BJ (cell line): ENCODE measurements around the gene KCNG1. TPM values are rescaled to one million over a fixed set of nuclear protein-coding genes. Genes with fewer than 3 reads are reported as not detected.

Experiments
- CTCF ChIA-PET: fragments of 350-600 bp; formaldehyde crosslinking; extraction: SDS; loops from one replicate; lab custom pipeline; 2021; ENCODE audit warnings: antibody characterized with exemption, inconsistent platforms; lab: Yijun Ruan, JAX
- POLR2A ChIA-PET: fragments of 300-600 bp; sonication (Branson Sonifier 250); formaldehyde crosslinking; extraction: SDS; loops from one replicate; lab custom pipeline; 2021; ENCODE audit warnings: antibody characterized with exemption; lab: Charles Lee
- DNase-seq: peaks from one replicate; pipeline ENCODE4 v3.0.0-alpha.2; 2011; ENCODE audit warnings: low read depth
- H3K27me3 ChIP-seq: 2 replicates; pipeline ENCODE4 v1.6.0; 2011; ENCODE audit warnings: low read length; ENCODE audit not compliant: control insufficient read depth, insufficient read depth
- H3K36me3 ChIP-seq: 2 replicates; pipeline ENCODE4 v1.5.1; 2011; ENCODE audit warnings: low read length; ENCODE audit not compliant: control insufficient read depth, insufficient read depth
- H3K4me3 ChIP-seq: 2 replicates; pipeline ENCODE4 v1.5.1; 2011; ENCODE audit warnings: low read depth, mild to moderate bottlenecking, control low read depth, low read length
- CTCF ChIP-seq: IDR thresholded peaks from 2 replicates; pipeline ENCODE4 v1.5.1; 2011; ENCODE audit warnings: low read depth, mild to moderate bottlenecking, control low read depth, inconsistent platforms, low read length, moderate library complexity; ENCODE audit not compliant: insufficient read depth
- polyA plus RNA-seq: library from polyadenylated mRNA; depleted of rRNA; stranded (reverse); fragments of >200 nt; gene quantifications from 2 replicates; pipeline ENCODE4 v1.2.3, GENCODE V29; 2011

Gene KCNG1
- polyA plus RNA-seq, 1 experiment, result 18.2 TPM

GRCh38 chr20:51029963-51030920 is 7.3 kb upstream of the KCNG1 start:
- no peak for DNase-seq
- POLR2A ChIA-PET, result no interaction called here
- no peak for TF ChIP-seq CTCF
- CTCF ChIA-PET, result interaction anchor here (0.6 to 1.8 kb wide), 5 partner anchors 14 to 519 kb away, joined by 3 to 7 read pairs (median 3); partner anchors contain the start of gene BCAS4
- H3K36me3 ChIP-seq, result no peaks in the 10 kb centered on the region
- no peak overlapping the region for H3K4me3 ChIP-seq
- peaks cover 22% of the 10 kb centered on the region for H3K27me3 ChIP-seq

GRCh38 chr20:51029556-51029955 is 6.6 kb upstream of the KCNG1 start:
- H3K27me3 ChIP-seq, result peaks cover 22% of the 10 kb centered on the region
- no peak overlapping the region for H3K4me3 ChIP-seq
- no peaks in the 10 kb centered on the region for H3K36me3 ChIP-seq
- POLR2A ChIA-PET, result no interaction called here
- CTCF ChIA-PET, result interaction anchor here (0.7 to 1.4 kb wide), 3 partner anchors 235 to 520 kb away, joined by 3 to 5 read pairs (median 3); partner anchors contain the start of gene BCAS4
- no peak for DNase-seq
- TF ChIP-seq CTCF, result no peak

GRCh38 chr20:51028616-51029212 is 5.8 kb upstream of the KCNG1 start:
- DNase-seq, result no peak
- ChIA-PET CTCF (interaction anchor here (0.7 to 1.4 kb wide), 5 partner anchors 13 to 272 kb away, joined by 3 read pairs; partner anchors contain the start of gene BCAS4), POLR2A (no interaction called here)
- Histone ChIP-seq H3K4me3 (no peak overlapping the region), H3K36me3 (no peaks in the 10 kb centered on the region), H3K27me3 (peaks cover 22% of the 10 kb centered on the region)
- TF ChIP-seq CTCF, result no peak

GRCh38 chr20:51027035-51027795 is 4.3 kb upstream of the KCNG1 start:
- no peak overlapping the region for H3K4me3 ChIP-seq
- CTCF ChIA-PET, result interaction anchor here (0.6 to 2.6 kb wide), 5 partner anchors 11 to 299 kb away, joined by 3 to 11 read pairs (median 3); no protein-coding TSS in a partner anchor
- POLR2A ChIA-PET, result no interaction called here
- H3K36me3 ChIP-seq, result no peaks in the 10 kb centered on the region
- no peak for TF ChIP-seq CTCF
- peaks cover 22% of the 10 kb centered on the region for H3K27me3 ChIP-seq
- DNase-seq, result no peak
